ENCODE measurements around the gene PPP2R2D.

PPP2R2D gene

GRCh38 chr10:131963350-131963749 lies 62.5 kb downstream of the PPP2R2D start:
- H3K27me3 ChIP-seq (replicated peaks; ENCODE audit: control insufficient read depth, insufficient read depth, low read length) = no peaks in the 10 kb centered on the region
- H3K36me3 ChIP-seq (ENCODE audit: control insufficient read depth, insufficient read depth, low read length) = peaks cover 3% of the 10 kb centered on the region
- no peak for TF ChIP-seq CTCF (IDR thresholded peaks at IDR 0.05; ENCODE audit: insufficient read depth, low read length, poor library complexity, severe bottlenecking)
- no peak for DNase-seq (ENCODE audit: extremely low read depth, insufficient read length)
- no peak overlapping the region for H3K4me3 ChIP-seq (replicated peaks; ENCODE audit: low read depth, low read length)

DNA sequence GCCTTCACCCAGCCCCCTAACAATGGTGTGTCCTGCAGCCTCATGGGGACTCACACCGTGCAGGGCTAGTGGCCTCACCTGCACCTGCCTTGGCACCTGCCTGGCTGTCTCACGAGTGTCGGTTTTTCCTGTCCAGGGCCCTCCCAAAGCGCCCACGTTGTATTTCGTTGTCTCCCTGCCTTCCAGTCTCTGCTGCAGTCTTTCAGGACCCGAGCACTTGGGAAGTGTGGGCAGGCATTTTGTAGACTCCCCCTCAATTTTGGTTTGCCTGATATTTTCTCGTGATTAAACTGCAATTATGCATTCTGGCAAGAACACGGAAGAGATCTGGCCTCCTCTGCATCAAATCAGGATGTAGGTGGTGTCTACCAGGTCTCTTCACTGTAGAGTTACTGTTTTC lies 63.0 kb downstream of the PPP2R2D start:
- Histone ChIP-seq H3K36me3 (ENCODE audit: control insufficient read depth, insufficient read depth, low read length) (peaks cover 5% of the 10 kb centered on the region), H3K27me3 (replicated peaks; ENCODE audit: control insufficient read depth, insufficient read depth, low read length) (no peaks in the 10 kb centered on the region), H3K4me3 (replicated peaks; ENCODE audit: low read depth, low read length) (no peak overlapping the region)
- no peak for TF ChIP-seq CTCF (IDR thresholded peaks at IDR 0.05; ENCODE audit: insufficient read depth, low read length, poor library complexity, severe bottlenecking)
- no peak for DNase-seq (ENCODE audit: extremely low read depth, insufficient read length)

DNA sequence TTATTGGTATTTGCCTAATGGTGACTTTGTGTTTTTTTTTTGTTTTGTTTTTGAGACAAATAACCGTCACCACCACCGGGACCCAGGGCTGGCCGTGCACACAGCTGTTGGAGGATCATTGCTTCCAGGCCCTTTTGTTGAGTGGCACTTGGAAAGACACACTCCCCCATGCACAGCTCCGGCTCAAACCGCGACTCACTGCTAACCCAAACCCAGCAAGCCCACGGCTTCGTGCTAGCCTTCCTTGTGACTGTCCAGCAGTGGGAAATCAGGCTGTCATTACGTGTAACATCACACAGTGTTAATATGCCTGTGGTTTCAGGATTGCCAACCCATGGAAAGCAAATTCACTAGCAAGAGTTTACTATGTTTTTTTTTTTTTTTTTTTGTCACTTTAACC lies 63.5 kb downstream of the PPP2R2D start:
- DNase-seq (ENCODE audit: extremely low read depth, insufficient read length) = no peak

GRCh38 chr10:131968949-131969348 lies 68.1 kb downstream of the PPP2R2D start:
- TF ChIP-seq CTCF (IDR thresholded peaks at IDR 0.05; ENCODE audit: insufficient read depth, low read length, poor library complexity, severe bottlenecking) = no peak

More for the DNA sequence above, 63.5 kb downstream of the PPP2R2D start:
- Histone ChIP-seq H3K4me3 (replicated peaks; ENCODE audit: low read depth, low read length) (no peak overlapping the region), H3K27me3 (replicated peaks; ENCODE audit: control insufficient read depth, insufficient read depth, low read length) (no peaks in the 10 kb centered on the region), H3K36me3 (ENCODE audit: control insufficient read depth, insufficient read depth, low read length) (peaks cover 10% of the 10 kb centered on the region)
- no peak for TF ChIP-seq CTCF (IDR thresholded peaks at IDR 0.05; ENCODE audit: insufficient read depth, low read length, poor library complexity, severe bottlenecking)

DNA sequence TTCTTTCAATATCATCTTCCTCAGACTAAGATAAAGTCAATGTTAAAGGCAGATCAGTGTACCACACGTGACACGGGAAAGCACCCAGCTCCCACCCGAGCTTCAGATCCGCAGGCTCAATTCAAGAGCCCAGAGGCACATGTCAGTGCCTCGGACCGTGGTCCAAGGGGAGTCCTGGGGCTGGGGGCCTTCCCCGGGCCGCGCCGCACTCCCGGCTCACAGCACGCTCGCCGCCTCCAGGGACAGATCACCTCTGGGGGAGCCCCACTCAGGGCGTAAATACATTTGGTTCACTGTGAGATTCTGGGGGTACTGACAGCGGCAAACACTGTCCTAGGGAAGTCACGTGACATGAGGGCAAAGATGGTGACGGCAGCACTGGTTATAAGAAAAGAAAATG lies 70.1 kb downstream of the PPP2R2D start:
- Histone ChIP-seq H3K36me3 (ENCODE audit: control insufficient read depth, insufficient read depth, low read length) (peaks cover 25% of the 10 kb centered on the region), H3K4me3 (replicated peaks; ENCODE audit: low read depth, low read length) (no peak overlapping the region), H3K27me3 (replicated peaks; ENCODE audit: control insufficient read depth, insufficient read depth, low read length) (no peaks in the 10 kb centered on the region)
- TF ChIP-seq CTCF (IDR thresholded peaks at IDR 0.05; ENCODE audit: insufficient read depth, low read length, poor library complexity, severe bottlenecking) = no peak
- no peak for DNase-seq (ENCODE audit: extremely low read depth, insufficient read length)

More at GRCh38 chr10:131968949-131969348, 68.1 kb downstream of the PPP2R2D start:
- Histone ChIP-seq H3K27me3 (replicated peaks; ENCODE audit: control insufficient read depth, insufficient read depth, low read length) (no peaks in the 10 kb centered on the region), H3K36me3 (ENCODE audit: control insufficient read depth, insufficient read depth, low read length) (peaks cover 25% of the 10 kb centered on the region), H3K4me3 (replicated peaks; ENCODE audit: low read depth, low read length) (no peak overlapping the region)
- DNase-seq (ENCODE audit: extremely low read depth, insufficient read length) = no peak

DNA sequence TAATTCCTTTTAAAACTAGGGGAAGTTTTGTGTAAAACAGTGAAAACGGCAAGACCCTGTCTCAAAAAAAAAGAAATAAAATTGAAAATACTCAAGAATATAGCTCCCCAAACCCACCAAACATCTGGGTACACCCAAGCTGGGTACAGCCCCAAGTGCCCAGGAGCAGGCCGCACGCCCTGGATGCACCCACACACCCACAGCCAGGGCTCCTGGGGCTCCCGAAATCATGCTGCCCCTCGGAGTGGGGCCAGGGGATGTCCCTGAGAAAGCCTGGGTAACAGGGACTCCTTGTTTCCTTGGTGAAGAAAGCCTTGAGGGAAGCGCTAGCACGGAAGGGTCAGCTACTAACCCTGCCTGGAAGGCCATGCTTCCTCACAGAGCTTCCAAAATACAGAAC lies 70.8 kb downstream of the PPP2R2D start:
- TF ChIP-seq CTCF (IDR thresholded peaks at IDR 0.05; ENCODE audit: insufficient read depth, low read length, poor library complexity, severe bottlenecking) = no peak
- peaks cover 25% of the 10 kb centered on the region for H3K36me3 ChIP-seq (ENCODE audit: control insufficient read depth, insufficient read depth, low read length)
- no peak for DNase-seq (ENCODE audit: extremely low read depth, insufficient read length)
- no peak overlapping the region for H3K4me3 ChIP-seq (replicated peaks; ENCODE audit: low read depth, low read length)
- no peaks in the 10 kb centered on the region for H3K27me3 ChIP-seq (replicated peaks; ENCODE audit: control insufficient read depth, insufficient read depth, low read length)

Data from GM06990 (cell line).